NCI-H2107 treated with DMSO at 0.1 percent for 48 hours (cell line): ENCODE results near the gene NAGLU.

Experiments used
- DNase-seq: peaks from one replicate; lab custom pipeline; 2025; ENCODE audit not compliant: unreplicated experiment; lab: John Stamatoyannopoulos, UW

NAGLU gene

GRCh38 chr17:42586514-42587230 lies 50.6 kb downstream of the NAGLU start:
- DNase-seq, result no peak

GRCh38 chr17:42590886-42591285 lies 54.8 kb downstream of the NAGLU start:
- DNase-seq, result no peak

GRCh38 chr17:42591411-42591810 lies 55.4 kb downstream of the NAGLU start:
- no peak for DNase-seq
